Progenitor cell of endocrine pancreas (in vitro differentiated cells): ENCODE results near the gene SLC35F6. TPM values are rescaled to one million over a fixed set of nuclear protein-coding genes. Genes with fewer than 3 reads are reported as not detected.

Experiments
- DNase-seq: peaks from one replicate; pipeline ENCODE4 v3.0.0; 2021; ENCODE audit warnings: low spot score; ENCODE audit not compliant: unreplicated experiment
- H3K27ac Mint-ChIP-seq: 2 replicates; pipeline ENCODE4 v1.8.0; 2021; ENCODE audit warnings: mild to moderate bottlenecking, moderate library complexity, mixed read lengths
- H3K27me3 Mint-ChIP-seq: 2 replicates; pipeline ENCODE4 v1.8.0; 2021; ENCODE audit warnings: mixed read lengths
- H3K36me3 Mint-ChIP-seq: 2 replicates; pipeline ENCODE4 v1.8.0; 2022; ENCODE audit warnings: mixed read lengths; ENCODE audit not compliant: insufficient read depth
- H3K4me1 Mint-ChIP-seq: 2 replicates; pipeline ENCODE4 v1.8.0; 2021; ENCODE audit warnings: low read depth, mixed read lengths
- H3K4me3 Mint-ChIP-seq: 2 replicates; pipeline ENCODE4 v1.8.0; 2021; ENCODE audit warnings: low read depth, mild to moderate bottlenecking, moderate library complexity, mixed read lengths
- H3K9me3 Mint-ChIP-seq: 2 replicates; pipeline ENCODE4 v1.8.0; 2021; ENCODE audit warnings: low read depth, mixed read lengths
- total RNA-seq: library from RNA; stranded (reverse); gene quantifications from 2 replicates; pipeline ENCODE4 v1.2.1, GENCODE V29; 2021
- TF ChIP-seq, protein P1 (sequence below): fragments of 200-600 bp; sonication (generic); IDR thresholded peaks from one replicate; pipeline ENCODE4 v1.5.0; 2021; ENCODE audit warnings: antibody characterized with exemption, mild to moderate bottlenecking; ENCODE audit not compliant: unreplicated experiment

Gene SLC35F6
- total RNA-seq, 1 donor from 2014 or later = 19.9 TPM

DNA sequence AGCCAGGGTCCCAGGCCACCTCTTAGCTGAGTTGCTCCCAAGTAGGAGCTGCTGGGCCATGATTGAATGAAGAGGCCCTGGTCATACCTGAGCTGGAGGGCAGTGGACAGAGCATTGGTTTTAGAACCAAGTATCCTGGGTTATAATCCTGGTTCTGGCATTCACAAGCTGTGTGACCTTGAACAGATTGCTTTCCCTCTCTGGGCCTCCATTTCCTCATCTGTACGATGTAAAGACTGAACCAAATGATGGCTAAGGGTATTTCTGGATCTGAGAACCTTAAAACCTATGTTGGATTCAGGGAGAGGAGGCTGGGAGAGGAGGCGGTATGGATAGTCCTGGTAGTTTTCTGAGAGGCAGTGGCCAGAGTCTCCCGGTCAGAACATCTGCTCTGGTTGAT lies 40.6 kb upstream of the SLC35F6 start:
- TF ChIP-seq, protein P1, sequence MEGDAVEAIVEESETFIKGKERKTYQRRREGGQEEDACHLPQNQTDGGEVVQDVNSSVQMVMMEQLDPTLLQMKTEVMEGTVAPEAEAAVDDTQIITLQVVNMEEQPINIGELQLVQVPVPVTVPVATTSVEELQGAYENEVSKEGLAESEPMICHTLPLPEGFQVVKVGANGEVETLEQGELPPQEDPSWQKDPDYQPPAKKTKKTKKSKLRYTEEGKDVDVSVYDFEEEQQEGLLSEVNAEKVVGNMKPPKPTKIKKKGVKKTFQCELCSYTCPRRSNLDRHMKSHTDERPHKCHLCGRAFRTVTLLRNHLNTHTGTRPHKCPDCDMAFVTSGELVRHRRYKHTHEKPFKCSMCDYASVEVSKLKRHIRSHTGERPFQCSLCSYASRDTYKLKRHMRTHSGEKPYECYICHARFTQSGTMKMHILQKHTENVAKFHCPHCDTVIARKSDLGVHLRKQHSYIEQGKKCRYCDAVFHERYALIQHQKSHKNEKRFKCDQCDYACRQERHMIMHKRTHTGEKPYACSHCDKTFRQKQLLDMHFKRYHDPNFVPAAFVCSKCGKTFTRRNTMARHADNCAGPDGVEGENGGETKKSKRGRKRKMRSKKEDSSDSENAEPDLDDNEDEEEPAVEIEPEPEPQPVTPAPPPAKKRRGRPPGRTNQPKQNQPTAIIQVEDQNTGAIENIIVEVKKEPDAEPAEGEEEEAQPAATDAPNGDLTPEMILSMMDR = no peak
- Mint-ChIP-seq H3K27me3 (peaks cover 19% of the 10 kb centered on the region), H3K4me1 (peaks cover 6% of the 10 kb centered on the region), H3K4me3 (no peak overlapping the region), H3K27ac (no peak overlapping the region), H3K36me3 (no peaks in the 10 kb centered on the region), H3K9me3 (no peaks in the 10 kb centered on the region)
- DNase-seq = no peak

DNA sequence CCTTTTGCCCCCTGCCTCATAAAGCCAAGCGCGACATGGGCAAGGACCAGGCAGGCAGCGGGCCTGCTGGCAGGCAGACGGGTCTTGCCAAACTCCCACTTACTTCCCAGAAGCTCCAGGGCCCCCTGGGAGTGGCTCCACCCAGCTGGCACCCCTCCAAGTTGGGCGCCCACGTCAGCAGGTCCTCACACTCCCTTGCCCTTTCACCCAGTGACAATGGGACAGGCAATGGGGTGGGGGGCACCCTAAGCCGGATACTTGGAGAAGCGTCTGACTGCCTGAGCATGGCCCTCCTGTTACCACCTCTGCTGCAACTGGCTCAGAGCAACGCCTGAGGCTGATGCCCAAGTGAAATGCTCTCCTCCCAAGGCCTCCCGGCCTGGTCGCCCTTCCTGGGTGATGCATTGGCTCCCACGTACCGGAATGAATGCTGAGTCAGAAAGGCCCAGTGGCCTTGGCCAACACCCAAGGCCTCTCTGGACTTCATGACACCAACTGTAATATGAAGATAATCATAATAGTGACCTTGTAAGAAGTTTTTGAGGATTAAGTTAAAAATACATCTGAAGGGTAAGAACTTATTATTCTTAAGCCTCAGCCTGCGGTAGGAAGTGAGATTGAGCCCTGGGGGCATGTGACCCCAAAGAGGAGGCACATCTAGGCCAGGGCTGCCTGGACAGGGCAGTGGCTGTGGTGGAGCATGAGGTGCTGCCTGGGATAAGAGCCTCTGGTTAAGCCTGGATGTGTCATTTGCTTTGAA lies 39.9 kb upstream of the SLC35F6 start:
- H3K36me3 Mint-ChIP-seq = no peaks in the 10 kb centered on the region
- H3K4me1 Mint-ChIP-seq = peaks cover 6% of the 10 kb centered on the region
- H3K27ac Mint-ChIP-seq = no peak overlapping the region
- no peak overlapping the region for H3K4me3 Mint-ChIP-seq
- DNase-seq = no peak
- TF ChIP-seq, protein P1 = no peak
- H3K9me3 Mint-ChIP-seq = no peaks in the 10 kb centered on the region
- peaks cover 15% of the 10 kb centered on the region for H3K27me3 Mint-ChIP-seq

DNA sequence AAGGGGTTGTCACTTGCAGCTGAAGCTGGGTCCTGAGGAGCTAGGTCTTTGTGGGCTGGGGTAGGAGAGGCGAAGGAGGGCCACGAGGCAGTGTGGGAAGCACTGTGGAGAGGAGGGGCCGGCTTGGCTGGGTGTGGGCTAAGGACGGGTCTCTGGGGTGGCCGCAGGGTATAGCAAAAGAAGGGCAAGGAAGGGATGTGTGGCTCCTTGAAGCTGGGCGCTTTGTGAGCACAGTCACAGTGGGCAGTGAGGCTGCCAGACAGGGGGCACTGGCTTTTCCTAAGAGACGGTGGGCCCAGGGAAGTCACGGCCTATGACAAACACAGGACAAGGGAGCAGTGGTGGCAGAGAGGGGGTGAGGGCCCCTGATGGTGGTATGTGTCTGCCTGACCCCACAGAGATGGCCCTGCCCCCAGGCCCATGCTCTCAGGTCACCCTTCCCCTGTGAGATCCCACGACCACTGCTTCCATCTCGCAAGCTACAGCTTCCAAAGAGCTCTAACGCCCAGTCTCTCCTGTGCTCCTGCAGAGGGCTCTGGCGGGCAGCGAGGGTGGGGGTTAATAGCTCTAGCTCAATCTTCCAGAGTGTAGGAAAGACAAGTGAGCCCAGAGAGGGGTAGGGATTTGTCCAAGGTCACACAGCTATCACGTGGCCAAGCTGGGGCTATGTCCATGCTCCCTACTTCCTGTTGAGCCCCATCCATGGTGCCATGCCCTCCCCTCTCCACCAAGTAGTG lies 39.1 kb upstream of the SLC35F6 start:
- H3K27ac Mint-ChIP-seq = no peak overlapping the region
- H3K36me3 Mint-ChIP-seq = no peaks in the 10 kb centered on the region
- H3K4me3 Mint-ChIP-seq = no peak overlapping the region
- DNase-seq = no peak
- H3K27me3 Mint-ChIP-seq = peaks cover 11% of the 10 kb centered on the region
- H3K4me1 Mint-ChIP-seq = peaks cover 6% of the 10 kb centered on the region
- TF ChIP-seq, protein P1 = no peak
- H3K9me3 Mint-ChIP-seq = no peaks in the 10 kb centered on the region

DNA sequence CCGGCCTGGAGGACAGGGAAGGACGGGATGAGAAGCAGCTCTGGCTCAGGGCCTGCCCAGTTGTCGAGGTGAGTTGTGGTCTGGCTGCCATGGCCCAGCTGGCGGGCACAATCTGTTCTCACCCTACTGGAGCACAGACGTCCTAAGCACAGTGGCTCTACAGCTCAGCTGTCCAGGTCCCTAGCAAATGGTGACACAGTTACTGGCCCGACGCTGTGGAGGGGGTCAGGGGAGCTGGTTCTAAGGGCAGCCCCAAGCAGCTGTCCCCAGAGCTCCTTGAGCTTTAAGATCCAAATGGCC lies 38.6 kb upstream of the SLC35F6 start:
- no peak for DNase-seq
- Mint-ChIP-seq H3K27ac (no peak overlapping the region), H3K36me3 (no peaks in the 10 kb centered on the region), H3K27me3 (peaks cover 11% of the 10 kb centered on the region), H3K4me3 (no peak overlapping the region), H3K9me3 (no peaks in the 10 kb centered on the region), H3K4me1 (peaks cover 6% of the 10 kb centered on the region)
- TF ChIP-seq, protein P1 = no peak

DNA sequence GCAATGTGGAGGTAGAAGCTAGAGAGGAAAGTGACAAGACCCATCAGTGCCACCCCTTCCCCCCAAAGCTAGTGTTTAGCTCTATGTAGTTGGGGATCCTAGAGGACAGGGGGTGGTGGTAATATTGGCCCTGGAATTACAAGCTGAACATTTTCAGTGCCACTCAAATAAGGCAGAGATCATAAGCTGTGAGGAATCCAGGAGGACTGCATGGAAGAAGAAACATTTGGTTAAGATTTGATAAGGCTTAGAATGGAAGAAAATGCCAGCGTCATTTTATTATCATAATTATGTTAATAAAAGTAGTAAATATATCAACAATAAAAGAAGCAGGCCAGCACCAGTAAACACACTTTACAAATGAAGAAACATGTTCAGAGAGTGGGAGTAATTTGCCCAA lies 37.9 kb upstream of the SLC35F6 start:
- TF ChIP-seq, protein P1 = no peak
- H3K9me3 Mint-ChIP-seq = no peaks in the 10 kb centered on the region
- peaks cover 8% of the 10 kb centered on the region for H3K4me1 Mint-ChIP-seq
- H3K36me3 Mint-ChIP-seq = no peaks in the 10 kb centered on the region
- no peak overlapping the region for H3K27ac Mint-ChIP-seq
- no peak for DNase-seq
- peaks cover 17% of the 10 kb centered on the region for H3K27me3 Mint-ChIP-seq
- no peak overlapping the region for H3K4me3 Mint-ChIP-seq
